Breast epithelium (tissue), 4 donors: ENCODE data around the gene IFT81. TPM values are rescaled to one million over a fixed set of nuclear protein-coding genes. Genes with fewer than 3 reads are reported as not detected.

Experiments used
- DNase-seq, 2 donors: peaks; one replicate each; pipeline ENCODE4 v3.0.0-alpha.2; 2019; ENCODE audit warnings: low spot score in 2 of 2
- H3K27ac ChIP-seq, 2 donors: fragments of 200-600 bp; sonication (generic) in 1 of 2; one replicate each; pipeline ENCODE4 v1.5.1; 2016 to 2019; ENCODE audit warnings: mild to moderate bottlenecking in 1 of 2
- H3K27me3 ChIP-seq, 2 donors: fragments of 200-600 bp; sonication (generic) in 1 of 2; one replicate each; pipeline versions ENCODE4 v1.5.1 to v1.6.0; 2017 to 2019; ENCODE audit warnings: control low read depth in 1 of 2, mild to moderate bottlenecking in 1 of 2
- H3K36me3 ChIP-seq: fragments of 200-600 bp; one replicate; pipeline ENCODE4 v1.5.1; 2019
- H3K4me1 ChIP-seq, 2 donors: fragments of 200-600 bp; sonication (generic); one replicate each; pipeline ENCODE4 v1.5.1; 2016 to 2019; ENCODE audit warnings: control low read depth in 1 of 2
- H3K4me3 ChIP-seq, 3 donors: fragments of 200-600 bp; sonication (generic); 1 replicate in 2 of 3; 2 replicates in 1 of 3; pipeline ENCODE4 v1.5.1; 2016 to 2019; ENCODE audit warnings: mild to moderate bottlenecking in 3 of 3, moderate library complexity in 2 of 3
- H3K9me3 ChIP-seq, 2 donors: fragments of 200-600 bp; sonication (generic) in 1 of 2; one replicate each; pipeline ENCODE4 v1.5.1; 2016 to 2019; ENCODE audit warnings: control low read depth in 1 of 2
- POLR2A ChIP-seq: fragments of 450-650 bp; IDR thresholded peaks from one replicate; pipeline ENCODE4 v1.6.1; 2016; ENCODE audit warnings: antibody characterized with exemption, mild to moderate bottlenecking, moderate library complexity
- POLR2AphosphoS5 ChIP-seq, 3 donors: sonication (generic); formaldehyde crosslinking; IDR thresholded peaks; one replicate each; pipeline ENCODE4 v1.6.1; 2017; ENCODE audit warnings: antibody characterized with exemption in 3 of 3
- intact Hi-C: fragments of 100-400 bp; cut with DNase I; formaldehyde crosslinking; loops from one replicate; pipeline ENCODE4 v1.15.1; 2023; ENCODE audit warnings: low total_unique reads
- total RNA-seq, 3 donors: library from RNA; depleted of rRNA; stranded (reverse); fragments of >200 nt; gene quantifications; one replicate each; pipeline ENCODE4 v1.1.0, GENCODE V29; 2016
- TF ChIP-seq, protein P1 (sequence below), 3 donors: fragments of 450-650 bp; IDR thresholded peaks; one replicate each; pipeline ENCODE4 v1.5.1; 2016 to 2017; ENCODE audit warnings: antibody characterized with exemption in 3 of 3, mild to moderate bottlenecking in 3 of 3, moderate library complexity in 3 of 3

The IFT81 gene
- total RNA-seq, 3 donors from 2014 or later = 9.4 to 27.1 (median 19.0) TPM

DNA sequence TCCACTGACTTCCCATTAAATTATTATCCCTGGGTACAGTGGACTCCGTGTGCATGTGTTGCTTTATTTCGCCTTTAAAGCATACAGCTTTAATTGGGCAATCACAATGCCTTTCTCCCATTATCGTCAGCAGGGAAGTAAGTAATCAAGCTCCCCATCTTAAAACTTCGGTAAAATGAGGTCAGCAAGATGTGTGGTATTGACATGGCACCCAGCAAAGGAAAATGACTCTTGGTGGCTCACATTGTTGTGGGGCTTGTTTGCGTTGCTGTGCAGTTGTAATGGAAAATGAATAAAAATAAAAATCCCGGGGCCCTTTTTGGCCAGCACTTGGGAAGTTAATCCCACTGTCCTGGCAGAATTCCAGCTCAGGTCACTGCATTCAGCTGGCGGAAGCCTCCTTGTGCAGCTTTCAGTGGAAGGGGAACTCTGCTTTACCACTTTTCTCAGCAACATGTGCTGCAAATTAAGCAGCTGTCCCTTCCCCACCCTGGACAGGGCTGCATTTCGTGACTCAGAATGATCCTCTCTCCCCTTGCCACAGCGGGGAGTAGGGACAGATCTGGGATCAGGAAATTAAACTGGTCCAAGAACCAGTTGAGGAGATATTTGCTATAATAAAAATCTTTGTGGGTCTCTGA lies 142.9 kb downstream of the IFT81 start:
- intact Hi-C loops = no loop called here
- Histone ChIP-seq H3K36me3 (no peaks in the 10 kb centered on the region), H3K27ac (peak overlapping the region; percentile 24 to 43), H3K27me3 (no peaks in the 10 kb centered on the region), H3K4me3 (peak overlapping the region in 2 of 3 donors; percentile 5 to 43), H3K9me3 (no peaks in the 10 kb centered on the region), H3K4me1 (peaks cover 0 to 12% of the 10 kb centered on the region in 2 donors)
- TF ChIP-seq POLR2AphosphoS5 (IDR thresholded peaks at IDR 0.05) (no peak), POLR2A (no peak)
- TF ChIP-seq, protein P1, sequence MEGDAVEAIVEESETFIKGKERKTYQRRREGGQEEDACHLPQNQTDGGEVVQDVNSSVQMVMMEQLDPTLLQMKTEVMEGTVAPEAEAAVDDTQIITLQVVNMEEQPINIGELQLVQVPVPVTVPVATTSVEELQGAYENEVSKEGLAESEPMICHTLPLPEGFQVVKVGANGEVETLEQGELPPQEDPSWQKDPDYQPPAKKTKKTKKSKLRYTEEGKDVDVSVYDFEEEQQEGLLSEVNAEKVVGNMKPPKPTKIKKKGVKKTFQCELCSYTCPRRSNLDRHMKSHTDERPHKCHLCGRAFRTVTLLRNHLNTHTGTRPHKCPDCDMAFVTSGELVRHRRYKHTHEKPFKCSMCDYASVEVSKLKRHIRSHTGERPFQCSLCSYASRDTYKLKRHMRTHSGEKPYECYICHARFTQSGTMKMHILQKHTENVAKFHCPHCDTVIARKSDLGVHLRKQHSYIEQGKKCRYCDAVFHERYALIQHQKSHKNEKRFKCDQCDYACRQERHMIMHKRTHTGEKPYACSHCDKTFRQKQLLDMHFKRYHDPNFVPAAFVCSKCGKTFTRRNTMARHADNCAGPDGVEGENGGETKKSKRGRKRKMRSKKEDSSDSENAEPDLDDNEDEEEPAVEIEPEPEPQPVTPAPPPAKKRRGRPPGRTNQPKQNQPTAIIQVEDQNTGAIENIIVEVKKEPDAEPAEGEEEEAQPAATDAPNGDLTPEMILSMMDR (IDR thresholded peaks at IDR 0.05) = no peak
- DNase-seq = no peak

Other genes with a start within 250 kb of the IFT81 start
- gene GLTP, start 243.8 kb upstream of the IFT81 start, total RNA-seq = 10 to 100 TPM; 38.2 to 53.1 (median 40.1) TPM
- gene TCHP, start 224.1 kb upstream of the IFT81 start, total RNA-seq = 10 to 100 TPM; 10.2 to 20.0 (median 18.6) TPM
- 10 to 100 TPM; 41.3 to 53.1 (median 42.6) TPM for gene GIT2, start 128.0 kb upstream of the IFT81 start, total RNA-seq
- 100 to 1,000 TPM in 1 of 3 donors, 10 to 100 TPM in 2; 66.4 to 172 (median 88.2) TPM for gene ANKRD13A, start 124.9 kb upstream of the IFT81 start, total RNA-seq
- 10 to 100 TPM; 16.0 to 19.3 (median 18.1) TPM for gene C12orf76, start 75.8 kb upstream of the IFT81 start, total RNA-seq
- gene ATP2A2, start 156.9 kb downstream of the IFT81 start, total RNA-seq = 100 to 1,000 TPM in 2 of 3 donors, 10 to 100 TPM in 1; 95.1 to 109 (median 102) TPM